HCT116 (cell line): ENCODE results near the gene GNA15.

ENCODE experiments used
- ATF3 ChIP-seq: IDR thresholded peaks from 2 replicates; pipeline ENCODE4 v1.6.1; 2012
- CTCF ChIP-seq, 3 experiments: fragments of 200-600 bp in 1 of 3; sonication (generic) in 1 of 3; IDR thresholded peaks in 2 of 3; conservative IDR thresholded peaks in 1 of 3; 2 replicates each; pipeline ENCODE4 v1.5.1; 2012 to 2017; ENCODE audit warnings: low read depth in 2 of 3, low read length in 2 of 3, antibody characterized with exemption in 1 of 3, borderline replicate concordance in 1 of 3, control low read depth in 1 of 3, mild to moderate bottlenecking in 1 of 3, mixed read lengths in 1 of 3, mixed run types in 1 of 3, moderate library complexity in 1 of 3; ENCODE audit not compliant: insufficient read depth in 1 of 3
- EGR1 ChIP-seq: IDR thresholded peaks from 2 replicates; pipeline ENCODE4 v1.6.1; 2012; ENCODE audit warnings: low read depth
- JUND ChIP-seq: IDR thresholded peaks from 2 replicates; pipeline ENCODE4 v1.6.1; 2012
- MAX ChIP-seq: IDR thresholded peaks from 2 replicates; pipeline ENCODE4 v1.6.1; 2012
- POLR2A ChIP-seq: IDR thresholded peaks from 2 replicates; pipeline ENCODE4 v1.7.0; 2011; ENCODE audit warnings: borderline replicate concordance; ENCODE audit not compliant: insufficient read depth, insufficient read length; ENCODE audit errors: extremely low read depth
- POLR2AphosphoS5 ChIP-seq: IDR thresholded peaks from 2 replicates; pipeline ENCODE4 v1.6.1; 2011; ENCODE audit warnings: mild to moderate bottlenecking, low read depth, low read length, moderate library complexity
- REST ChIP-seq: IDR thresholded peaks from 2 replicates; pipeline ENCODE4 v1.6.1; 2012; ENCODE audit warnings: low read depth

- TF ChIP-seq CTCF (IDR thresholded peaks at IDR 0.05 in 2 of 3, conservative IDR thresholded peaks at IDR 0.05 in 1 of 3; ENCODE audit: borderline replicate concordance in 1 of 3, insufficient read depth in 1 of 3, low read depth in 2 of 3, low read length in 2 of 3) (no peak), POLR2A (no peak), MAX (no peak), REST (no peak), JUND (no peak), POLR2AphosphoS5 (no peak), EGR1 (no peak), ATF3 (no peak)
Measured at GRCh38 chr19:3137119-3137518, 1.3 kb downstream of the GNA15 start.
